Heart left ventricle (tissue), 13 donors: Measurements from ENCODE around the gene PPP2R5B.

Experiments
- POLR2A ChIP-seq, 2 donors: fragments of 450-650 bp; IDR thresholded peaks; one replicate each; pipeline ENCODE4 v1.6.1; 2017; ENCODE audit warnings: antibody characterized with exemption in 2 of 2, mild to moderate bottlenecking in 2 of 2, moderate library complexity in 2 of 2
- TF ChIP-seq, protein P1 (sequence below), 12 donors: fragments of 200-600 bp; sonication (generic) in 4 of 12; IDR thresholded peaks; one replicate each; pipeline versions ENCODE4 v1.5.0 to v1.8.0; 2018 to 2022; ENCODE audit warnings: antibody characterized with exemption in 12 of 12, mild to moderate bottlenecking in 5 of 12
- donor health status: ischemic (EF 13 %, LVEDD 7.1; RV severe dilation, severe dysfunction).
- donor health status: DM: no; HTN: yes; CAD: no.
- donor health status: DM: no; HTN: no; CAD: no.
- donor health status: ischemic (EF 25% LVEDD 6.9; RV normal size, moderate dysfunction).
- donor health status: ischemic (EF 25% LVEDD 5.7; RV mildly dilated, moderate dysfunction).
- donor health status: ischemic (EF 35%, LVEDD 5.7; RV mildly dilated, moderate dysfunction).
- donor health status: nonischemic (EF 11% LVEDD 7.7; RV severe dilation, severe dysfunction).
- donor health status: DM: yes; HTN: yes; CAD: no.
- donor health status: PGD.
- donor health status: ischemic (EF 29% LVEDD 5.4; RV normal size, mild dysfunction).
- donor health status: nonischemic (EF 23%, LVEDD 6.1; RV moderate dilation, normal function).

DNA sequence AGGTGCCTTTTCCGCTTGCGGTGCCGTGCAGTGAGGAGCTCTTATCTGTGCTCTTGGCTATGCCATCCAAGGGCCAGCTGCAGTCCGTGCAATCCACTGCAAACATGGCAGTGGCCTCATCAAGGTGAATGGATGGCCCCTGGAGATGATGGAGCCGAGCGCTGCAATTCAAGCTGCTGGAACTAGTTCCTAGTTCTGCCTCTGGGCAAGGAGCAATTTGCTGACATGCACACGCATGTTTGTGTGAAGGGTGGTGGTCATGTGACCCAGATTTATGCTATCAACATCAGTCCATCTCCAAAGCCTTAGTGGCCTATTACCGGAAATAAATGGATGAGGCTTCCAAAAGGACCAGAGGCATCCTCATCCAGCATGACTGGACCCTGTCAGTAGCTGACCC, 43.0 kb upstream of the PPP2R5B start:
- no peak for TF ChIP-seq POLR2A (IDR thresholded peaks at IDR 0.05)
- TF ChIP-seq, protein P1, sequence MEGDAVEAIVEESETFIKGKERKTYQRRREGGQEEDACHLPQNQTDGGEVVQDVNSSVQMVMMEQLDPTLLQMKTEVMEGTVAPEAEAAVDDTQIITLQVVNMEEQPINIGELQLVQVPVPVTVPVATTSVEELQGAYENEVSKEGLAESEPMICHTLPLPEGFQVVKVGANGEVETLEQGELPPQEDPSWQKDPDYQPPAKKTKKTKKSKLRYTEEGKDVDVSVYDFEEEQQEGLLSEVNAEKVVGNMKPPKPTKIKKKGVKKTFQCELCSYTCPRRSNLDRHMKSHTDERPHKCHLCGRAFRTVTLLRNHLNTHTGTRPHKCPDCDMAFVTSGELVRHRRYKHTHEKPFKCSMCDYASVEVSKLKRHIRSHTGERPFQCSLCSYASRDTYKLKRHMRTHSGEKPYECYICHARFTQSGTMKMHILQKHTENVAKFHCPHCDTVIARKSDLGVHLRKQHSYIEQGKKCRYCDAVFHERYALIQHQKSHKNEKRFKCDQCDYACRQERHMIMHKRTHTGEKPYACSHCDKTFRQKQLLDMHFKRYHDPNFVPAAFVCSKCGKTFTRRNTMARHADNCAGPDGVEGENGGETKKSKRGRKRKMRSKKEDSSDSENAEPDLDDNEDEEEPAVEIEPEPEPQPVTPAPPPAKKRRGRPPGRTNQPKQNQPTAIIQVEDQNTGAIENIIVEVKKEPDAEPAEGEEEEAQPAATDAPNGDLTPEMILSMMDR (IDR thresholded peaks at IDR 0.05): no peak
